Activated CD8-positive, alpha-beta memory T cell treated with anti-CD3 and anti-CD28 coated beads, Interleukin-2, amount 50 U/mL, for 48 hours (primary cell): ENCODE measurements around the gene ESRRB.

Experiments
- DNase-seq: peaks from one replicate; pipeline ENCODE4 v3.0.0-alpha.2; 2020

Gene ESRRB

GRCh38 chr14:76354310-76354709, 21.6 kb upstream of the ESRRB start:
- DNase-seq = no peak

GRCh38 chr14:76355771-76356170, 20.2 kb upstream of the ESRRB start:
- no peak for DNase-seq

GRCh38 chr14:76371066-76371465, 4.9 kb upstream of the ESRRB start:
- DNase-seq = no peak

- DNase-seq = no peak
Observed at GRCh38 chr14:76373456-76373855, 2.5 kb upstream of the ESRRB start.

GRCh38 chr14:76375484-76375883, 453 bp upstream of the ESRRB start:
- DNase-seq = no peak

GRCh38 chr14:76376409-76376877, 506 bp downstream of the ESRRB start:
- no peak for DNase-seq

GRCh38 chr14:76376878-76377734, 1.2 kb downstream of the ESRRB start:
- no peak for DNase-seq

GRCh38 chr14:76377735-76378074, 1.8 kb downstream of the ESRRB start:
- no peak for DNase-seq

GRCh38 chr14:76380991-76381390, 5.1 kb downstream of the ESRRB start:
- no peak for DNase-seq

GRCh38 chr14:76381817-76382494, 6.0 kb downstream of the ESRRB start:
- DNase-seq = no peak

GRCh38 chr14:76382495-76382832, 6.5 kb downstream of the ESRRB start:
- DNase-seq = no peak

GRCh38 chr14:76385435-76385834, 9.5 kb downstream of the ESRRB start:
- no peak for DNase-seq

GRCh38 chr14:76386944-76387782, 11.2 kb downstream of the ESRRB start:
- peak; percentile 90 for DNase-seq

- no peak for DNase-seq
Observed at GRCh38 chr14:76389841-76390240, 13.9 kb downstream of the ESRRB start.

- no peak for DNase-seq
Observed at GRCh38 chr14:76390621-76391020, 14.7 kb downstream of the ESRRB start.

GRCh38 chr14:76391981-76392690, 16.2 kb downstream of the ESRRB start:
- no peak for DNase-seq

- no peak for DNase-seq
Observed at GRCh38 chr14:76394569-76394968, 18.6 kb downstream of the ESRRB start.

- no peak for DNase-seq
Observed at GRCh38 chr14:76395161-76395560, 19.2 kb downstream of the ESRRB start.

GRCh38 chr14:76396714-76397187, 20.8 kb downstream of the ESRRB start:
- DNase-seq = no peak

GRCh38 chr14:76405627-76406026, 29.7 kb downstream of the ESRRB start:
- no peak for DNase-seq

- no peak for DNase-seq
Observed at GRCh38 chr14:76407449-76408150, 31.7 kb downstream of the ESRRB start.

- DNase-seq = no peak
Observed at GRCh38 chr14:76408877-76409276, 32.9 kb downstream of the ESRRB start.
